ENCODE measurements around the gene PTPRR. TPM values are rescaled to one million over a fixed set of nuclear protein-coding genes. Genes with fewer than 3 reads are reported as not detected.

Gene PTPRR
- total and polyA plus RNA-seq, 12 donors, result 0.11 to 3.7 (median 0.56) TPM; not detected in 1

GRCh38 chr12:70646850-70647249 lies 273.7 kb downstream of the PTPRR start:
- Histone ChIP-seq H3K4me3 (no peak overlapping the region), H3K36me3 (replicated peaks in 1 of 2) (no peaks in the 10 kb centered on the region), H3K4me1 (replicated peaks in 1 of 2) (peaks cover 8 to 15% of the 10 kb centered on the region in 2 donors), H3K27ac (no peak overlapping the region), H3K9me3 (replicated peaks in 1 of 3) (no peaks in the 10 kb centered on the region), H3K27me3 (no peaks in the 10 kb centered on the region)
- DNase-seq, result no peak
- TF ChIP-seq POLR2A (IDR thresholded peaks at IDR 0.05) (no peak), CTCF (IDR thresholded peaks at IDR 0.05) (no peak)
- intact Hi-C loops (cut with DNase I), result no loop called here
- WGBS, 4 donors, result 55 to 74% (median 57%) methylated on average over 1 of the region's 1 CpG

- Histone ChIP-seq H3K9me3 (replicated peaks in 1 of 3) (no peaks in the 10 kb centered on the region), H3K27ac (peak overlapping the region in 2 of 5 donors; percentile 26 to 45), H3K4me3 (peak overlapping the region in 1 of 4 donors; percentile 33), H3K4me1 (replicated peaks in 1 of 2) (peaks cover 8 to 15% of the 10 kb centered on the region in 2 donors), H3K36me3 (replicated peaks in 1 of 2) (no peaks in the 10 kb centered on the region), H3K27me3 (no peaks in the 10 kb centered on the region)
- peak; percentile 35 to 90 (median 77) for DNase-seq
- 9 to 14% (median 12%) methylated on average over 10 of the region's 10 CpGs for WGBS, 4 donors
- TF ChIP-seq POLR2A (IDR thresholded peaks at IDR 0.05) (no peak), CTCF (IDR thresholded peaks at IDR 0.05) (no peak)
- intact Hi-C loops (cut with DNase I), result no loop called here
These were observed 274.8 kb downstream of the PTPRR start for GRCh38 chr12:70645494-70646317.

- no peaks in the 10 kb centered on the region for H3K36me3 ChIP-seq (replicated peaks in 1 of 2)
- no peak overlapping the region for H3K4me3 ChIP-seq
- no peaks in the 10 kb centered on the region for H3K27me3 ChIP-seq
- no peak for TF ChIP-seq CTCF (IDR thresholded peaks at IDR 0.05)
- TF ChIP-seq POLR2A (IDR thresholded peaks at IDR 0.05), result no peak
- H3K27ac ChIP-seq, result no peak overlapping the region
- no peak for DNase-seq
- 51 to 84% (median 57%) methylated on average over 2 of the region's 2 CpGs for WGBS, 4 donors
- no peaks in the 10 kb centered on the region for H3K9me3 ChIP-seq (replicated peaks in 1 of 3)
- intact Hi-C loops (cut with DNase I), result no loop called here
- peaks cover 8 to 15% of the 10 kb centered on the region in 2 donors for H3K4me1 ChIP-seq (replicated peaks in 1 of 2)
These were observed 275.7 kb downstream of the PTPRR start for GRCh38 chr12:70644861-70645260.

GRCh38 chr12:70643939-70644338 lies 276.6 kb downstream of the PTPRR start:
- WGBS, 4 donors, result 81 to 88% (median 85%) methylated on average over 3 of the region's 3 CpGs
- Histone ChIP-seq H3K36me3 (replicated peaks in 1 of 2) (no peaks in the 10 kb centered on the region), H3K4me3 (no peak overlapping the region), H3K9me3 (replicated peaks in 1 of 3) (no peaks in the 10 kb centered on the region), H3K27me3 (peaks cover 3% of the 10 kb centered on the region), H3K4me1 (replicated peaks in 1 of 2) (peaks cover 8 to 15% of the 10 kb centered on the region in 2 donors), H3K27ac (no peak overlapping the region)
- TF ChIP-seq CTCF (IDR thresholded peaks at IDR 0.05) (no peak), POLR2A (IDR thresholded peaks at IDR 0.05) (no peak)
- no peak for DNase-seq
- intact Hi-C loops (cut with DNase I), result no loop called here

All from adrenal gland (tissue), 12 donors.